Stimulated activated CD4-positive, alpha-beta T cell treated with anti-CD3 and anti-CD28 coated beads, Interleukin-2, amount 100 ng/mL, for 48 hours (primary cell): ENCODE results near the gene ZMYM2.
"Not testable (repeated sequence)": the region's sequence is repeated elsewhere in the genome, so short reads cannot be mapped to it uniquely, and the experiment has no call there.

Experiments used
- DNase-seq, 2 donors: peaks; one replicate each; pipeline ENCODE4 v3.0.0-alpha.2; 2020

The ZMYM2 gene

GRCh38 chr13:19958155-19959111, at the start of gene ZMYM2:
ZMYM2 (plus strand) TSS chr13:19958727; CDS start chr13:19993073, 34,346 bp downstream.
- DNase-seq, result peak; percentile 97 to 99

DNA sequence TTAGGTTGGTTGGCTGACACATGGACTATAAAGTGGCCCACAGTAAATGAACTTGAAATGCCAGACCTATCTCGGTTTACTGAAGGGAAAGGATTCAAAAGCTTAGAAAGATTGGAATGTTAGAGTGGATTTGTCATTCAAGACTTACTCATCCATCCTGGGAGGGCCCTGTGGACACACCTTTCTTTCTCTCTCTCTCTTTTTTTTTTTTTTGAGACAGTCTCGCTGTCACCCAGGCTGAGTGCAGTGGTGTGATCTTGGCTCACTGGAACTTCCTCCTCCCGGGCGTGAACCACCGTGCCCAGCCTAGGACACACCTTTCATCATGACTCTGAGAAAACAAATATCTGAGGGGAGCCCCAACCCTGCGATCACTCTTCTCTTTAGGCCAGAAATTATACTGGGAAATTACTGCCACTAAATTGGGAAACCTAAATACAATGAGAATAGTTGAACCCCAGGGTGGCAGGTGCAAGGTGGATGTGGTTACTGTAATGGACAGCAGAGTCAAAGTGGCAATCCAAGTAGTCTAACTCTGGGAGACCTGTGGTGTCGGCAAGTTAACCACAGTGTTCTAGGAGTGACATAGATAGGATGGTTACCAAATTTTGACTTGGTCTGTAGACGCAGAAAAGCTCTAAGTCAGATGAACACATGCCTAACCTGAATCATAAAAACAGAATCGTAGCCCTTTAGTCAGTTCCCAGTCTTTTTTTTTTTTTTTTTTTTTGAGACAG, 48.0 kb upstream of the ZMYM2 start:
- no peak for DNase-seq

DNA sequence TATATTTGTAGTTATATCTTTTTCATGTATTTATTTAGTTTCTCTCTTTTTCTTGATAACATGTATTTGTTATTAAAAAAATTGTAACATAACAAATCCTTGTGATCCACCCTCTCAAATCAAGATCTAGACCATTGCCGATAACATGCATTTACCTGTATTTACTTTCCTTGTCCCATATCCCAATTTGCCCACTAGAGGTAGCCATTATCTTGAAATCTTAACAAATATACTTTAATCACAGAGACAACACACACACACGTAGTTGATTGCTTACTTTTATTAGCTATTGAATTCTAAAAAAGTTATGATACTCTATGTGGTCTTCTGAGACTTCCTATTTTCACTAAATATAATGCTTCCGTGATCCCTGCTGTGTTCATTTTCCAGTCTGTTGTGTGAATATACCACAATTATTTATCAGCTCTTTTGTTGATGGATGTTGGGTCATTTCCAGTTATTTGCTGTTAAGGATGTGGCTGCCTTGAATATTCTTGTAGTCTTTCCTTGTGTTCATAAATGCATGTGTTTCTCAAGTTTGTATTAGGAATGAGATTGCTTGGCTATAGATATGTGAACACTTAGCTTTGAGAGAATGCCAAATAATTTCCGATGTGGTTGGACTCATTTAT, 31.3 kb upstream of the ZMYM2 start:
- no peak for DNase-seq

DNA sequence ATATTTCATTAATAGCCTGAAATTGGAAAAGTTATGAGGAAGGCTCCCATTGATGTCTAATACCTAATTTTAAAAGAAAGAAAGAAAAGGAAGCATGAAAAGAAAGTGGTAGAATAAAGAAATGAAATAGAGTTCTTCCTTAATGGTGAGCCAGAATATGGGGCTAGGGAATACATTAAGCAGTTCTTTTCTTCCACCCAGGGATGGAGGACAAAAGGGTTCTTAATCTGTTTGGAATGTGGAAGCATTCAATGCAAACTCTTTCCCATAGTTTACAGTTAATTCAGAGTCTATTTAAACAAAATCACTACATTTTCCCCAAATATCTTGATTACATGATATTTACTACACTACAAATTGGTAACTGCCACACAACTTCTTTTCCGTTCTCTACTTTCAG, 18.4 kb upstream of the ZMYM2 start:
- DNase-seq, result no peak

GRCh38 chr13:19950374-19950773, 8.2 kb upstream of the ZMYM2 start:
- DNase-seq, result no peak

DNA sequence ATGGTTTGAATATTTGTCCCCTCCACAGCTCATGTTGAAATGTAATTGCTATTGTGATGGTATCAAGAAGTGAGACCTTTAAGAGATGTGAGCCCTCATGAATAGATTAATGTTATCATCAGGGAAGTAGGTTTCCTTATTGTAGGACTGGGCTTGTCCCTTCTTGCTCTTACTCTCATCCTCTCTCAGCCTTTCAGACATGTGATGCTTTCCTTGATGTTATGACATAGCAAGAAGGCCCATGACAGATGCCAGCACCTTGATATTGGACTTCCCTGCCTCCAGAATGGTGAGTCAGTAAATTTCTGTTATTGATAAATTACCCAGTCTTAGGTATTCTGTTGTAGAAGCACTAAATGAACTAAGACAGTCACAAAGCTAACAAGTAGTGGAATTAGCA, 5.7 kb upstream of the ZMYM2 start:
- no peak for DNase-seq

DNA sequence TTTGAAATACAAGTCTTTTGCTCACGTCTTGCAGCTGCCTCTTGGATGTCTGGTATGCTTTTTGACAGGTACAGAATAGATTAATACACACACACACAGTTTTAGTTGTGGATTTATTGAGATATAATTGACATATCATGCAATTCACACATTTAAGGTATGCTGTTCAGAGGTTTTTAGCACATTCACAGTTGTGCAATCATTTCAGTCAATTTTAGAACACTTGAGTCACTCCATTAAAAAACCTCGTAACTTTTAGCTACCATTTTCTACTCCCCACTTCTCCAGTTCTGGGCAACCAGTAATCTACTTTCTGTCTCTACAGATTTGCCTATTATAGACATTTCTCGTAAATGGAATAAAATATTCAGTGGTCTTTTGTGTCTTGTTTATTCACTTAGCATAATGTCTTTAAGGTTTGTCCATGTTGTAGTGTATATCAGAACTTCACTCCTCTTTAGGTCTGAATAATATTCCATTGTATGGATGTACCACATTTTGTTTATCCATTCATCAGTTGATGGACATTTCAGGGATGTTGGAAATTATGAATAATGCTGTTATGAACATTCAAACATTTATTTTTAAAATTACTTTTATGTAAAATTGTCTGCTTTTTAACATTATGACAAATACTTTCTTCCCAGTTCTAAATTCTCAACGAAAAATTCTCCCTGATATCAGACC, 2.5 kb upstream of the ZMYM2 start:
- DNase-seq, result no peak

GRCh38 chr13:19957320-19958154, 990 bp upstream of the ZMYM2 start:
- peak; percentile 68 to 77 for DNase-seq

DNA sequence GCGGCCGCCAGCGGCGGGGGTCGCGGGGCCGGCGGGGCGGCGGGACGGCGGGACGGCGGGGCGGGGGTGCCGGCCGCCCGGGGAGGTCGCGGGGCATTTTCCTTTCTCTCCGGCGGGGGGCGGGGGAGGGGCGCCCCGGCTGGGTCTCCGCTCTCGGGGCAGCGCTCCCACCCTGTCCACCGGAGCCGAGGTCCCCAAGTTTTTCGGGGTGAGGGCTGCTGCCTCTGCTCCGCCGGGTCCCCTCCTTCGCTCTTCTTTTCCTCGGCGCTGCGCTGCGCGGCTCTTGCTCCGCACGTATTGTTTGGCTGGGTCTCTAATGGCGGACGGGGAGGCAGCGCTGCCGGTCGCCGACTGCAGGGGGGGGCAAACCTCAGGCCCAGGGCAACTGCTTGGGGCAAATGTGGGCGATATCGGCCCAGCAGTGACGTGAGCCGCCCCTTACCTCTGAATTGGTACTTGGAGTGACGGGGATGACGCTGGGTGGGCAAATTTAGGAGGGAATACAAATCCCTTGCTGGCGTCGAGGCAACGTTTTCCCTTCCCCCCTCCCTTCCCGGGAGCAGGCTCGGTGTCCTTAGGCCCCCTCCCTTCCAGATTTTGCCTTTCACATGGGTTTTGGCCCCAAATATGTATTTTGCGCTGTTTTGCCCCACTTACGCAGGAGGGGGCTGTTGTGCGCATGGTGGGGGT, 759 bp downstream of the ZMYM2 start:
- DNase-seq, result peak; percentile 53 to 54

GRCh38 chr13:19959831-19960652, 1.5 kb downstream of the ZMYM2 start:
- peak; percentile 68 to 71 for DNase-seq

DNA sequence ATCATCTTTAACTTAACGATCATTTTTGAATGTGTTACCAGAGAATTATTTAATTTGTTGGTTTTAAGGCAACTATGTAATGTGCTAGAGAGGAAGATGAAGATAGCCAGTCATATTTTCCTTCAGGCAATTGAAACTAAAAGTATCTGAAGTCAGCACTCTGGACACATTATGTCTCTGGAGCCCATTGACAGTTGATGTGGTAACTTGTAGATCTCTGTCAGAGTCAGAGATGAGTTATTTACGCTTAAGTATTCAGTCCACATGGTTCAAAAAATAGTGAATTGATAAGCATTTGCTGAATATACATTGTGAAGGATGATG, 2.1 kb downstream of the ZMYM2 start:
- no peak for DNase-seq

DNA sequence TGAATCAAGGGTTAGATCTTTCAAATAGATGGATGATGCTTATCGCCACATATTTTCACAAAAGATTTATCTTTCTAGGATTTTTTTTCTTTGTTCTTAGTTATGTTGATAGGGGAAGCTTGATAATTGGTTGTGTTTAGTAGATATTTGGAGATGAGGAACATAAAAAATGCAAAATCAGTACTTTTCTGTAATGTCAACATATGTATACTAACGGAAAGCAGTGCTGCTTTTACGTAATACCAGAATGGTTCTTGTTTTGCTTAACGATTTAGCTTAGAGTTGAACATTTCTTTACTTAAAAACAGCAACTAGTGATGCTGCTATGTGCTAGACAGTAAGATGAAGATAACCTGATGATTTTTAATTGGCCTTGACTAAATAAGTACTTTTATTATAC, 3.0 kb downstream of the ZMYM2 start:
- no peak for DNase-seq

DNA sequence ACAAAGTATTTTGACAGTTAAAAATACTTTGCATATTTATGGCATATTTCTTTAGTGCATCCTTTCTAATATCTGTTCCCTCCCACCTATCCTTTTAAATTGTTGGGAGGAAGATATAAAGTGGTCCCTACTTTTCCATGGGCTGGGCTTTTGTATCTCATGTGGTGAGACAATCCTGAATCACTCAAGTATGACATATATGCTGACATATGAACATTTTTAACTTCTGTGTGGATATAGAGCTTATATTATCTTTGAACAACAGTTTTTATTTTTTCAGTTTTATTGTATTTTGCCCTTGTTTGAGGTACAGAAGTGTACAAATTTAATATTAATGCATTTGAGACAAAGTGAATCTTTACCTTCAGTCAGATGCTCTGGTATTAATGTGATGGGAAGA, 3.4 kb downstream of the ZMYM2 start:
- DNase-seq, result no peak

- DNase-seq, result no peak
These were observed 4.4 kb downstream of the ZMYM2 start for GRCh38 chr13:19962894-19963293.

DNA sequence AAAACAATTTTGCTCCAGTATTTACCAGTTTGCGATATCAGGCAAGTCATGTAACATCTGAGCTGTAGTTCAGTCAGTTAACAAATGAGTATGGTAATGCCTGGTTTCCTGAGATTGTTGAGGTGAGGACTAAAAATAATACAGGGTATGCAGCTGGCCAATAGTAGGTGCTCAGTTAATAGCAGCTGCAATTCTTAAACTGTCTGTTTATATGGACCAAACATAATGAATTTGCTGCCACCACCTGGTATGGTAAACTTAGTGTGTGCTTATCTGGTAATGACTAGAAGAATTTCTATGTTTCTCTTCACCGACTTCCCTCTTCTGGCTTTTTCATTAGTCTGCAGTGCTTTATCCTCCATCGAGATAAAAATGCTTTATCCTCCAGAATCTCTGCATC, 9.1 kb downstream of the ZMYM2 start:
- DNase-seq, result no peak

DNA sequence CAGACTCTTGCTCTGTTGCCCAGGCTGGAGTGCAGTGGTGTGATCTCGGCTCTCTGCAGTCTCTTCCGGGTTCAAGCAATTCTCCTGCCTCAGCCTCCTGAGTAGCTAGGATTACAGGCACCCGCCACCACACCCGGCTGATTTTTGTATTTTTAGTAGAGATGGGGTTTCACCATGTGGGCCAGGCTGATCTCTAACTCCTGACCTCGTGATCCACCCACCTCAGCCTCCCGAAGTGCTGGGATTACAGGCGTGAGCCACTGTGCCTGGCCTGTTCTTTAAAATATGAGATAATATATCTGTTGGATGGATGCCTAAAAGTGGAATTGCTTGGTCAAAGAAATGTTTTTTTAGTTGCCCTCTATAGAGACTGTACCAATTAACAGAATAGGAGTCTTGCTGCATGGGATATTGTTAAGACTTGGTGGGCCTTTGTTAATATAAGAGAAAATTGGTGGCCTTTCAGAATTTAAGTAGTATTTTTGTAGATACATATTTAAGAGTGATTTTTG, 16.0 kb downstream of the ZMYM2 start:
- not testable (repeated sequence) for DNase-seq

DNA sequence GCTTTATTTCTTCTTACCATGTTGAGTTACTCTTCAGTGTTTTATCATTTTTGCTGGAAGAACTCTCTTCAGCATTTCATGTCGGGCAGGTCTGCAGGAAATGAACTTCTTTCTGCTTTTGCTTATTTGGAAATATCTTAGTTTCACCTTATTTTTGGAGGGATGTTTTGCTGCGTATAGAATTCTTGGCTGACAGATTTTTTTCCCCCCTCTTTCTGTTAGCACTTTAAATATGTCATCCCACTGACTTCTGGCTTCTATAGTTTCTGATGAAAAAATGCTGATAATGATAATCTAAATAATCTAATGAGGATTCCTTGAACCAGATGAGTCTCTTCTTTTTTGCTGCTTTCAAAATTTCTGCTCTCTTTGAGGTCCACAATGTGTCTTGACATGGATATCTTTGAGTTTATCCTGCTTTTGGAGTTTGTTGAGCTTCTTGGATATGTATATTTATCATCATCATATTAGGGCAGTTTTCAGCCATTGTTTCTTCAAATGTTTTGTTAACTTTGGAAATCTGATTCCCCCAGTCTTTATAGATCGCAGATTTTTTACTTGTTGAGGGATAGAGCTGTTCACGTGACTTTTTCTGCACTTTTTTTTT, 20.4 kb downstream of the ZMYM2 start:
- no peak for DNase-seq

- DNase-seq, result no peak
These were observed 23.2 kb downstream of the ZMYM2 start for GRCh38 chr13:19981685-19982238.

DNA sequence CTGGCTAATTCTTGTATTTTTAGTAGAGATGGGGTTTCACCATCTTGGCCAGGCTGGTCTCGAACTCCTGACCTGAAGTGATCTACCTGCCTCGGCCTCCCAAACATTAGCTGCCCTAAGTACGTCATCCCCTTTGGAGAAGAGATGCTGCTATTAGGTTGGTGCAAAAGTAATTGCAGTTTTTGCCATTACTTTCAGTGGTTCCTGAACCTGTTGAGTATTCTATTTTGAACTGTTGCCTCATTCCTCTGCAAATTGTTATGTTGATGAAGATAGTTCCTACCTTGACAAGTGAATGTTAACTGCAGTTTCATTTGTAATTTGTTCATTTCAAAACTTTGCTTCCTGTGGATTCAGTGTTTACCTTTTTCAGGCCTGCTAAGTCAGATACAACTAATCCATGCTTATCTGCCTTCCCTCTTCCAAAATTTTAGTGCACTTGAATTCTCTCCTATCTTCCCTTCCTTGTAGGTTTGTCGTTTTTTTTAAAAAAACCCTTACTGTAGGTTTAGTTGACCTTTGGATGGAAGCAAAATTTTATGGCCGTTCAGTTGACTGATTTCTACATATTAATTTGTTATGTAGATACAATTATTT, 24.0 kb downstream of the ZMYM2 start:
- DNase-seq, result no peak
